GM18526 (cell line): ENCODE results near the gene FARS2.

Experiments
- POLR2A ChIP-seq: IDR thresholded peaks from 3 replicates; pipeline ENCODE4 v1.6.1; 2011; ENCODE audit not compliant: insufficient read length; ENCODE audit errors: extremely low read depth

FARS2 gene

GRCh38 chr6:5744497-5744896, 483.2 kb downstream of the FARS2 start:
- TF ChIP-seq POLR2A = no peak

- TF ChIP-seq POLR2A = no peak
These were observed 483.8 kb downstream of the FARS2 start for GRCh38 chr6:5745081-5745480.

GRCh38 chr6:5746053-5746758, 484.9 kb downstream of the FARS2 start:
- TF ChIP-seq POLR2A = no peak

DNA sequence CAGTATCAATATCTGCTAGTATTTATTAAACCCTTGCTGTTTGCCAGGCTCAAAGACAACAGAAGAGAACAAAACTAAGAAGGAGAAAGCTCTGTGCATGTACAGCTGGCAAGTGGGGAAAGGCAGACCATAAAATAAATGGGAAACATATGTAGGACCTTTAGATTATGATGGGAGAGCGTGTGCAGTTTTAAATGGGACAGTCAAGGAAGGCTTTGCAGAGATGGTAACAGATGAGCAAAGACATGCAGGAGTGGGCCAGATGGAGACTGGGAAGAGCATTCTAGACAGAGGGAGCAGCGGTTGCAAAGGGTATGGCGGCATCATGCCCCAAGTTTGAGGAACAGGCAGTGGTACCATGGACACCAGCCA, 485.4 kb downstream of the FARS2 start:
- no peak for TF ChIP-seq POLR2A

GRCh38 chr6:5747379-5747778, 486.1 kb downstream of the FARS2 start:
- no peak for TF ChIP-seq POLR2A

- TF ChIP-seq POLR2A = no peak
These were observed 487.8 kb downstream of the FARS2 start for GRCh38 chr6:5749016-5749650.

GRCh38 chr6:5749651-5750215, 488.4 kb downstream of the FARS2 start:
- no peak for TF ChIP-seq POLR2A

DNA sequence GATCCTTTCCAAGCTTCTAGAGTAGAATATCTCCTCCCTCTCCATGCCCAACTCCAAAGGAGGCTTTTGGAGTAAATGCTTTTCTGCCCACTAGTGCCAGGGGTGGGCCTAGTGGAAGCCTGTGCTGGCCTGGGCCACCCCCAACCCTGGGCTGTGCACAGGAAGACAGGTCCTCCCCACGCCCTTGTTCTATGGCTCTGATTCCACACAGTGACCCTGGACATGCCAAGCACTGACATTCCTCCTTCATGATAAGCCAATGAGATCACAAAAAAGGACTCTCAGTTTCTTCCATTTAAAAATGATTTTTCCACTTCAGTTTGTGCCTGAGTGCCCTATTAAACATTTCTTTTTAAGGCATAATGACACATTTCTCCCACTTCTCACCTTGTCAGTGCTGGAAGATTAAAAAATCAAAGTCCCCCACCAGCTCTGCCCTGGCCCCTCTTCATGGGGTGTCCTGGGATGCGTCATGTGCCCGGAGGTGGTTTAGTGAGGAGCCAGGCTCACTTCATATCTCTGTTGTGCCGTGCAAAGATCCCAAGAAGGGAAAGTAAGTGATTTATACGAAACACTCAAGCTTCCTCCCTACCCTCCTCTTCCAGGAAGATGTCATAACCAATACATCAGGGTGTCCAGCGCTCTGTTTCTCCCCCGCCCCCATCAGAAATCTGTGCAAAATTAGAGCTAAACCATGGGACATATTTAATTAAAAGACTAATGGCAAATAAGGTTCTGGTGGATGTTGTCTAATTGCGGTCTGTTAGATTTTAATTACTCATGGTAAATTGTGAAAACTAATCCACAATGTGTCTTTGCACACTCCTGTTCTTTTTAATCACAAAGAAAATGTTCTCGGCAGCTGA, 490.4 kb downstream of the FARS2 start:
- TF ChIP-seq POLR2A = no peak

DNA sequence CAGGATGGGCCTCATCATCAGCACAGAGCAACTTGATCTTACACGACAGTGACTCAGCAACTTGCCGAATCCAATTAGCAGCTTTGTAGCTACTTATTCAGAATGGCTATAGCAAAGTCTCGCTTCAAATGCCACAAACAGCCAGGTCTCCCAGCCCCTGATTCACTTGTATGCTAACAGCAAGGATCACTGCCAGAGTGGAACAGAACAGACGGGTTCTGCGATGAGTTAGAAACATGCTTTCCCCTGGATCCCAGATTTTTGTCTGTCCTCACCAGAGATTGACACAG, 491.0 kb downstream of the FARS2 start:
- no peak for TF ChIP-seq POLR2A

DNA sequence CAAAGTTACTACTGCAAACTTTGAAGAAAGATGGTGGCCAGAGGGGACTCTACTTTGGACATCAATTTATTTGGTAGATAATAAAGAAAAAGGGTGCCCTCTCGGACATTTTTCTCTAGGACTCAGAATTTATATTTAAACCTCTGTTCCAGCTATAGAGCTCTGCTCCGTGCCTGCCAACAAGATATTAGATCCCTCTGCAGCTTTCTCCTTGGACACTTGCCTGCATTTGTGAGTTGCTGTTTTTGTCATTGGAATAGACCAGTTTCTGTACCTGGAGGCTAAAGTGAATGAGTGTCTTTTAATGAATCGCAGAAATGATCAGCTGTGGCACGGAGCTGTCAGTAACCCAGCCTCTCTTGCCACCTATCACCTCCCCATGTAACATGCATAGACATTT, 491.9 kb downstream of the FARS2 start:
- no peak for TF ChIP-seq POLR2A

- TF ChIP-seq POLR2A = no peak
These were observed 493.6 kb downstream of the FARS2 start for GRCh38 chr6:5754904-5755303.

DNA sequence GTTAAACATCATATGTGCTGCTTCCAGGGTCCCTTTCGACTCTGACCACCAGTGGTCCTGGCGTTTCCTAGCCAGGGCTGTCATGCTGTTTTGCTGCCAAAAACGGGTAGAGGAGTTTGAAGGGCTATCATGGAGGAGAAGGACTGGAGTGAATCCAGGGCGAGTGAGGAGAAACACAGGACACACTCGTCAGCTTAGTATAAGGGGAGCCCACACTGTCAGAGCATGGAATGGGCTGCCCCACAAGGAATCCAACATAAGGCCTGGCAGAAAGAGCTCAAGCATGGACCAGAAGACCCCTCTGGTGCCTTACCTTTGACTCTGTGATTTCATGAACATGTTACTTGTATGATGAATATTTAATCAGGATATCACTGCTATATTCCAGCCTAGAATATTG, 498.3 kb downstream of the FARS2 start:
- TF ChIP-seq POLR2A = no peak

DNA sequence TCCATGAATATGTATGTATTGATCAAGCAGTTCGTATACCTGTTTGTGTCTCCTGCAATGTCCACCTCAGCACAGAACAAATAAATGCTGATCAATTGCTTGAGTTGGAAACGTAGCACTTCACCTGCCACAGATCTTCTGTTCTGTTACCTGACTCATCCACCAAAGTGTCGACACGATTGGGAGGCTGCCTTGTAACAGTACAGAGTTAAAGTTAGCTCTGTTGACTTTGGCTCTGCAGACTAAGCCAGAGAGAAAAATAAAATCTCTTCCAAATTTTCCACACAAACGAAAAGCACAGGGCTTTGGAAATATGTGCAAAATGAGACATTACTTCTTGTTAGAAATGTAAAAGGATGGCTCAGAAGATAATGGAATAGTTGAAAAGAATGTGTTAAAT, 500.1 kb downstream of the FARS2 start:
- no peak for TF ChIP-seq POLR2A

DNA sequence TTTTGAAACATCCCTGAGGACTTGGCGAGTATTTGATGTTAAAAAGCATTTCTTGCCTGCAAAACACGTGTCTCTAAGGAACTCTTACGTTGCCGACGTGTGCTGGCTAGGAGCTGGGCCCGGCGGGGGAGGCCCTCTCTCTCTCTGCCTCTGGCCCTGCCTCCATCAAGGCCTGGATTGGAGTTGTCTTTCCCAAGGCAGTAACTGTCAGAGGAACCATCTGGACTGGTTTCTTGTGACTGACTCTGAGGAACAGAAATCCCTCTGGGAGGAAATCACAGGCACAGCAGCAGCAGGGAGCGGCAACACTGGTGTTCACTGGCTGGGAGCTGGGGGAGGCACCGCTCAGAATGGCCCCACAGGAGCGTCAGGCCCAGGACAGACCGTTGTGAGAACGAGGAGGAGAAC, 501.3 kb downstream of the FARS2 start:
- TF ChIP-seq POLR2A = no peak

GRCh38 chr6:5763407-5763806, 502.1 kb downstream of the FARS2 start:
- TF ChIP-seq POLR2A = no peak

DNA sequence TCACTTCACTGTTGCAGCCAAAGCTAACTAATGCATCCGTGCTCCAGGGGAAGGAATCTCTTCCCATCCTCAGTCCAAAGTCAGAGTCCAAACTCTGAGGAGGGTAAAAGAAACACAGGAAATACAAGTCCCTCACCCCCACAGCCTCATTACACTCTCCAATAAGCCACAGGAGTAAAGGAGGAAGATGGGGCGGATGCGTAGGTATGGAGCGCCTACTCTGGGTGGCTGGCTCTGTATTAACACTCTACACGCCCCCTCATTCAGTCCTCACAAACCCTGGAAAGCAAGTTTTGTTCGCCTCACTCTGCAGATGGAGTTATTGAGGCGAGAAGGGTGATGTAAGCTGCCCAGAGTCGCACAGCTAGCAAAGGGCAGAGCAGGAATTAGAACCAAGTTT, 502.6 kb downstream of the FARS2 start:
- TF ChIP-seq POLR2A = no peak

- no peak for TF ChIP-seq POLR2A
These were observed 503.2 kb downstream of the FARS2 start for GRCh38 chr6:5764401-5764955.
